Cardiac fibroblast (primary cell): ENCODE measurements around the gene PPRC1.
"Not testable (repeated sequence)": the region's sequence is repeated elsewhere in the genome, so short reads cannot be mapped to it uniquely, and the experiment has no call there.

ENCODE experiments used
- DNase-seq, 2 donors: peaks; one replicate each; pipeline versions ENCODE4 v3.0.0 to v3.0.0-alpha.2; 2010; ENCODE audit warnings: low read depth in 2 of 2
- H3K4me3 ChIP-seq, 2 donors: replicated peaks in 1 of 2; 1 replicate in 1 of 2; 2 replicates in 1 of 2; pipeline ENCODE4 v1.5.1; 2011; ENCODE audit warnings: low read depth in 2 of 2, low read length in 2 of 2, mild to moderate bottlenecking in 2 of 2, moderate library complexity in 1 of 2
- TF ChIP-seq, protein P1 (sequence below): IDR thresholded peaks from one replicate; pipeline ENCODE4 v1.5.1; 2011; ENCODE audit warnings: low read depth, mild to moderate bottlenecking, low read length, inconsistent platforms

Gene PPRC1

DNA sequence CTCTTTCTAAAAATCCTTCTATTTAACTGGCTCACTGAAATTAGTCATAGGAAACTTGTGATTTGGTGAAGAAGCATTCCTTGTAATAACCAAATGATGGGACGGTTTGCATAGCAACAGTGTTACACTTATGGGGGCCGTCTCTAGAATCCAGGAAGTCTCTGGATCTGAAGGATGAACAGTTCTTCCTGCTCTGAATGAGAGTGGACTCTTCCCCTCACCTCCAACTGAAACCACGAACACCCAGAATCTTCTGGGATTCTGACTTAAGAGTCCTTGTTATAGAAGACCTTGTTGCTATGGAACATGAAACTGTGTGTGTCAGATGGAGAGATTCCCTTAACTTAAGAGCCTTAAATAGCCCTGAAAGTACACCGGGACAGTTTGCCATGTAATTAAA, 42.6 kb downstream of the PPRC1 start:
- H3K4me3 ChIP-seq: no peak overlapping the region
- TF ChIP-seq, protein P1, sequence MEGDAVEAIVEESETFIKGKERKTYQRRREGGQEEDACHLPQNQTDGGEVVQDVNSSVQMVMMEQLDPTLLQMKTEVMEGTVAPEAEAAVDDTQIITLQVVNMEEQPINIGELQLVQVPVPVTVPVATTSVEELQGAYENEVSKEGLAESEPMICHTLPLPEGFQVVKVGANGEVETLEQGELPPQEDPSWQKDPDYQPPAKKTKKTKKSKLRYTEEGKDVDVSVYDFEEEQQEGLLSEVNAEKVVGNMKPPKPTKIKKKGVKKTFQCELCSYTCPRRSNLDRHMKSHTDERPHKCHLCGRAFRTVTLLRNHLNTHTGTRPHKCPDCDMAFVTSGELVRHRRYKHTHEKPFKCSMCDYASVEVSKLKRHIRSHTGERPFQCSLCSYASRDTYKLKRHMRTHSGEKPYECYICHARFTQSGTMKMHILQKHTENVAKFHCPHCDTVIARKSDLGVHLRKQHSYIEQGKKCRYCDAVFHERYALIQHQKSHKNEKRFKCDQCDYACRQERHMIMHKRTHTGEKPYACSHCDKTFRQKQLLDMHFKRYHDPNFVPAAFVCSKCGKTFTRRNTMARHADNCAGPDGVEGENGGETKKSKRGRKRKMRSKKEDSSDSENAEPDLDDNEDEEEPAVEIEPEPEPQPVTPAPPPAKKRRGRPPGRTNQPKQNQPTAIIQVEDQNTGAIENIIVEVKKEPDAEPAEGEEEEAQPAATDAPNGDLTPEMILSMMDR: no peak
- DNase-seq: peak; percentile 28 to 58

DNA sequence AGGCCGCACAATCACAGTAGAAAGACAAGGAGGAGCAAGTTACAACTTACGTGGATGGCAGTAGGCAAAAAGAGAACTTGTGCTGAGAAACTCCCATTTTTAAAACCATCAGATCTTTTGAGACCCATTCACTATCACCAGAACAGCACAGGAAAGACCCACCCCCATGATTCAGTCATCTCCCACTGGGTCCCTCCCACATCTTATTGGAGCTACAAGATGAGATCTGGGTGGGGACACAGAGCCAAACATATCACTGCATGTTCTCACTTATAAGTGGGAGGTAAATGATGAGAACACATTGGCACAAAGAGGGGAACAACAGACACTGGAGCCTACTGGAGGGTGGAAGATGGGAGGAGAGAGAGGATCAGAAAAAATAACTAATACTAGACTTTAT, 51.8 kb downstream of the PPRC1 start:
- TF ChIP-seq, protein P1: no peak
- no peak for DNase-seq
- H3K4me3 ChIP-seq: no peak overlapping the region

DNA sequence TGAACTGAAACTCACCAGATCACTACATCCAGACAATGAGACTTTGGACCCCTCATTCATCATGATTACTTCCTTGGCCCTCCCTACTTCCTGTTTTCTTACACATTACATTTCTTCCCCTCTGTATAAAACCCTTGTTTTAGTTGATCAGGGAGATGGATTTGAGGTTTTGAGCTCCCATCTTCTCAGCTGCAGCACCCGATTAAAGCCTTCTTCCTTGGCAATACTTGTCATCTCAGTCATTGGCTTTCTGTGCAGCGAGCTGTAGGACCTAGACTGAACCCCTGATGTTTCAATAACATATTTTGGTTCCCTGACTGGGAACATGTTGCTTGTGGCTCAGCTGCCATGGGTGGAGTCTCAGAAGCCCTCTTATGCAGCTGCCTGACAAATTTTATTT, 52.4 kb downstream of the PPRC1 start:
- DNase-seq: no peak
- TF ChIP-seq, protein P1: no peak
- no peak overlapping the region for H3K4me3 ChIP-seq

DNA sequence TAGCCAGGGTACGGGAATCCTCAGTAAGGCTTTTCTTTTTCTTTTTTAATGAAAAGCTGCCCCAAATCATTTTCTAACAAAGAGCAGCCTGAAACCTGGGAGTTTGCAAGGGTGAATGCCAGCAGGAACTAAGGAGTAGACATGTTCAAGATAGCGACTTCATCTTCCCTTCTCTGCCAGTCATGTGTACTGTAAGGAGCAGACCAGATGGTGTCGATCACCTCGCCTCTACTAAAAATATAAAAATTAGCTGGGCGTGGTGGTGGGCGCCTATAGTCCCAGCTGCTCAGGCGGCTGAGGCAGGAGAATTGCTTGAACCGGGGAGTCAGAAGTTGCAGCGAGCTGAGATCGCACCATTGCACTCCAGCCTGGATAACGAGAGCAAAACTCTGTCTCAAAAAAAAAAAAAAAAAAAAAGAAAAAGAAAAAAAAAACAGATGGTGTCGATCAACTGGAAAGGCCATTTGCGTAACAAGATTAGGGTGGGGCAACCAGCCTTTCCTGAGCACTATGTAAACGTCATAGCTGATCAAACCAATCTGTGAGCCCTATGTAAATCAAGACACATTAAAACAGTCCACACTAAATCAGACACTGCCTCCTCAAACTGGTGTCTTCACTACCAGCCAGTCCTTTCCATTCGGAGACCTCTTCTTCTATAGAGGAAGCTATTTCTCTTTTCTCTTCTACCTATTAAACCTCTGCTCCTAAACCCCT, 53.1 kb downstream of the PPRC1 start:
- TF ChIP-seq, protein P1: no peak
- peak; percentile 48 to 65 for DNase-seq

DNA sequence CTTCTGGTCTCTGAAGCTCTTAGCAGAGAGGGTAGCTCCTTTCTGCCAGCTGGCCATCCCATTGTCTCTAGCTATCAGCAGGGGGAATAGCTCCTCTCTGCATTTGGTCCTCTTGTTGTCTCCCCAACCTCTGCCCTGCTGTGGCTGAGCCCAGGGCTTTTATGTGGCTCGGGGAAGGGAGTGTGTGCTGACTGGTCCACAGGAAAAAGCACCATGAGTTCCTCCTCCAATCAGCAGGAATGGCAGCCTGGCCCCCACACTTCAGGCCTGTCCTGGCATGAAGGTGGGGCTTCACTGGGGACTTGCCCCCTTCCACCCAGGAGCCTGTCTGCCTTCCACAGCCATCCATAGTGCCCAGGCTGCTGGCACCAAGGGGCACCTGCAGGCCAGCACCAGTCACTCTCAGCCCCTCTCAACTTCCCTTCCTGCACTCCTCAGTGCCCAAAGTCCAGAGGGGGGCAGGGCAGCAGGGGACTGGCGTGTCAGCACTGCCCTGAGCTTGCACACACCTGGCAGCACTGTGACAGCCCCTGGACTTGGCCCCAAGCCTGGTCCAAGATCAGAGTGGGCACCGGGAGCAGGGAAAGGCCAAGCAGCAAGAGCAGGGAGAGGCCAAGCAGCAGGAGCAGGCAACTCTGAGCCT, 55.6 kb downstream of the PPRC1 start:
- TF ChIP-seq, protein P1: no peak
- no peak for DNase-seq
- no peak overlapping the region for H3K4me3 ChIP-seq

More for the DNA sequence above, 53.1 kb downstream of the PPRC1 start:
- H3K4me3 ChIP-seq: no peak overlapping the region

DNA sequence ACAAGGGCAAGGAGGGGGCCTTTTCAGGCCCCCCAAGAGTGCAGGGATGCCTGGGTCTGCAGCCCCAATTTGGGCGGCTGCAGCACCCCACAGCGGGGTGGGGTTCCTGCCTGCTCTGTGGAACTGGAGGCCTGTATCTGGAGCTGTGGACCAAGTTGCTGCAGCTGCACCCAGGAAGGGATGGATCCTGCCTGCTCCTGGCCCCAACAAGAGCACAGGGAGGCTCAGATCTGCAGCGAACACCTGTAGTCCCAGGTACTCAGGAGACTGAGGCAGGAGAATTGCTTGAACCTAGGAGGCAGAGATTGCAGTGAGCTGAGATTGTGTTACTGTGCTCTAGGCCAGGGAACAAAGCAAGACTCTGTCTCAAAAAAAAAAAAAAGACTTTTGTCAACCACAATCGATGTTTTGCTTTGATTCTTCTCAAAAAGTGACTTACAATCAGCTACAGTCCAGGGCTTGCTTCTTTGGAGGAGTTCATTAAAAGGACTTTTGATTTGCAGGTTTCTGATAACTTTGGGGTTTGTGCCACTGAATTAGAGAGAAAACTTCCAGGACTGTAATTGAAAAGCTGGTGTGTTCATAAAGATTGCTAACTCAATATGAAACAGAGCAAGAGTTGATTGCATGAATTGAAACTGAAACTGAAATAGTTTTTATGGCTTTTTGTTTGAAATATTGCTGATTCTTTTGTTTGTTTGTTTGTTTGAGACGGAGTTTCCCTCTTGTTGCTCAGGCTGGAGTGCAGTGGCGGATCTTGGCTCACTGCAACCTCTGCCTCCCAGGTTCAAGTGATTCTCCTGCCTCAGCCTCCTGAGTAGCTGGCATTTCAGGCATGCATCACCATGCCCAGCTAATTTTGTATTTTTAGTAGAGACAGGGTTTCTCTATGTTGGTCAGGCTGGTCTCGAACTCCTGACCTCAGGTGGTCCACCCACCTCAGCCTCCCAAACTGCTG, 56.4 kb downstream of the PPRC1 start:
- not testable (repeated sequence) for DNase-seq

DNA sequence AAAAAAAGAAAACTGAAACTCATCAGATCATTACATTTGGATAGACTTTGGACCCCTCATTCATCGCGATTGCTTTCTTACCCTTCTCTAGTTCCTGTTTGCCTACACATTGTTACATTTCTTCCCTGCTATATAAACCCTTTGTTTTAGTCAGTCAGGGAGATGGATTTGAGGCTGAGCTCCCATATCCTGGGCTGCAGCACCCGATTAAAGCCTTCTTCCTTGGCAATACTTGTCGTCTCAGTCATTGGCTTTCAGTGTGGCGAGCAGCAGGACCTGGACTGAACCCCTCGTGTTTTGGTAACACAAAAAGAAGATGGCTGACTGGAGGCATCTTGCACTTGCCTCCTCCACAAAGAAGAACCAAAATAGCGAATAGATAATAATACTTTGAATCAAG, 59.1 kb downstream of the PPRC1 start:
- no peak for DNase-seq
- TF ChIP-seq, protein P1: no peak
- H3K4me3 ChIP-seq: no peak overlapping the region

More for the DNA sequence above, 56.4 kb downstream of the PPRC1 start:
- not testable (repeated sequence) for H3K4me3 ChIP-seq
